ENCODE results near the gene JAZF1. TPM values are rescaled to one million over a fixed set of nuclear protein-coding genes. Genes with fewer than 3 reads are reported as not detected.

JAZF1 gene
- total RNA-seq (31.9 TPM), polyA plus RNA-seq (30.7 TPM)

DNA sequence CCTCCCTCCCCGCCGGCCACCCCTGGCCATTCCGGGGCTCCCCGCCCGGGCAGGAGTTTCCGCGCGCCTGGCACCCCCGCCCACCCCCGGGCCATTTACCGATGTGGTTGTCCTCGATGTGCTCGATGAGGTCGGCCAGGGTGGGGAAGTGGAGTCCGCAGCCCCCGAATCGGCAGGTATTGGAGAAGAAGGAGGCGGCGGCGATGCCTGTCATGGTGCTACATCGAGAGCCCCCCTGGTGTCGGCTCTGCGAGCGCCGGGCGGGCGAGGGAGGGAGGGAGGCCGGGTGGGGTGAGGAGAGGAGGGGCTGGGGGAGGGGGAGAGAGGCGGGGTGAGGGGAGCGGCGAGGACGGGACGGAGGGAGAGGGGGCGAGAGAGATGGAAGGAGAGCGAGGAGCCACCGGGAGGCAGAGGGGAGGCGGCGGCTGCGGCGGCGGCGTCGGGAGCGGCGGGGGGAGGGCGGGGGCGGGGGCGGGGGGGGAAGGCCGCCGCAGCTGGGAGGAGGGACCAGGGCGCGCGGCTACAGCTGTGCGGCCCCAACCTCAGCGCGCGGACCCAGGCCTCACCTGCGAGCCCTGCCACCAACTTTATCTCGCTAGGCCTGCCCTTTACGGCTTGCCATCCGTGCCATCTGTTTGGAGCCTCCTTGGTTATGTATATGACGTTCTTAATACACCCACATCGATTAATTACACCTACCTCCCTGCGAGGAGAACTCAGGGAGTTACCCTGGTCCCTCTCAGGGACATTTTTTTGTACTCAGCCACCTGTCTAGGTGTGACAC is at the start of gene JAZF1:
Gene JAZF1, minus strand, starts transcription at position 432 of the 784 bp plus-strand sequence.
- Histone ChIP-seq H3K27ac (ENCODE audit: low read depth) (peak within 1 kb of the TSS; percentile 27), H3K4me1 (ENCODE audit: insufficient read depth) (no peaks in the 10 kb centered on the region), H3K36me3 (ENCODE audit: insufficient read depth) (no peaks in the 10 kb centered on the region), H3K4me3 (ENCODE audit: low read depth, low read length) (peak within 1 kb of the TSS; percentile 100)
- peak; percentile 29 for DNase-seq (ENCODE audit: extremely low spot score)
- WGBS = 1% methylated on average over 52 of the region's 64 CpGs

DNA sequence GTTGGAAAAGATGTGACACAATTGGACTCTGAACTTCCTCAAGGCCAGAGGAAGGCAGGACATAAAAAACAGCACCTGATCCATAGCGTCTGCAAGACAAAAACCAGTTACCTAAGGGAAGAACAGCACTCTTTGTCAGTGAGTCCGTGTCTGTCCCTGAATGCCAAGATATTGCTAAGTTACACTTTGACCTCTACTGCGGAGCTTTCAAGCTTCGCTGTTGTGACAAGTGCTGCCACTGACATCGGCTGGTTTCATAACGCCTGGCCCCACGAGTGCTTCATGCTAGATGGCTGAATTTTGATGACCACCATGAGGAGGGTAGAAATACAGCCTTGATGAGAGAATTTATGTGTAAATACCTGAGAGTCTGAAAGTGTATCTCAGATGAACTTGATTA is 49.7 kb upstream of the JAZF1 start:
- Histone ChIP-seq H3K36me3 (ENCODE audit: insufficient read depth) (no peaks in the 10 kb centered on the region), H3K27ac (ENCODE audit: low read depth) (no peak overlapping the region), H3K4me1 (ENCODE audit: insufficient read depth) (no peaks in the 10 kb centered on the region), H3K4me3 (ENCODE audit: low read depth, low read length) (no peak overlapping the region)
- no peak for DNase-seq (ENCODE audit: extremely low spot score)
- 95% methylated on average over 7 of the region's 7 CpGs for WGBS

DNA sequence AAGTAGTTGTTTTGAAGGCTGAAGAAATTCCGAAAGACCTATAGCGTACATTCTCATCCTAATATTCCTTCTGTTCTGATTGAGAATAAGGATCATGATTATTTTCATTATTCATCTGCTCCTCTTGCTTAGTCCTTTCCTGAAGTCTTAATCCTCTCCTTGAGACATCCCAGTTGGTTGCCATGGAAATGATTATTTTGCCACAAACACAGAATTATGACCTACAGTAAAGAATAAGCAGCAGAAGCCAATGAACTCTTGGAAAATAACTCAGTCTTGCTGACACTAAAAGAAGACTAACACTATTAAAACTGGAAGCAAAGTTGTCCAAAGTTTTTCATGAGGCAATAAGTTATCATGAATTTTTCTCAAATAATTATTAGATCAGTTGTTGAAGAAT is 47.8 kb upstream of the JAZF1 start:
- H3K4me3 ChIP-seq (ENCODE audit: low read depth, low read length) = no peak overlapping the region
- no peak for DNase-seq (ENCODE audit: extremely low spot score)
- no peaks in the 10 kb centered on the region for H3K36me3 ChIP-seq (ENCODE audit: insufficient read depth)
- 32% methylated on average over 2 of the region's 2 CpGs for WGBS
- no peak overlapping the region for H3K27ac ChIP-seq (ENCODE audit: low read depth)
- no peaks in the 10 kb centered on the region for H3K4me1 ChIP-seq (ENCODE audit: insufficient read depth)

DNA sequence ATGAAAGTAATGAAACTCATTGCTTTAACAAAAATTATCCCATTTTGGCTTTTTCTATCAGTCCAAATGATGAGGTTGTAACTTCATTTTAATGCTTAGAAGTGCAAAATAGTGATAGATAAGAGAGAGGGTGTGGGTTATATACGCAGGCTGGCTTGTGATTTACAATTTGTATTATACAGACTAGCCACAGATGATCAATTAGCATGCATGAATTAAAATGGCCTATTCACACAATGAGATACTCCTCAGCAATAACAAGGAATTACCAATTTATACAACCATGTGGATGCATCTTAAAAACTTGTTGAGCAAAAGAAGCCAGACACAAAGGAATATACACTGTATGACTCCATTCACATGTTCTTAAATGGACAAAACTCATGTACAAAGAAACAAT is 45.4 kb upstream of the JAZF1 start:
- no peak for DNase-seq (ENCODE audit: extremely low spot score)
- Histone ChIP-seq H3K4me1 (ENCODE audit: insufficient read depth) (no peaks in the 10 kb centered on the region), H3K36me3 (ENCODE audit: insufficient read depth) (peaks cover 1% of the 10 kb centered on the region), H3K4me3 (ENCODE audit: low read depth, low read length) (no peak overlapping the region), H3K27ac (ENCODE audit: low read depth) (no peak overlapping the region)
- WGBS = 97% methylated on average over 1 of the region's 1 CpG

DNA sequence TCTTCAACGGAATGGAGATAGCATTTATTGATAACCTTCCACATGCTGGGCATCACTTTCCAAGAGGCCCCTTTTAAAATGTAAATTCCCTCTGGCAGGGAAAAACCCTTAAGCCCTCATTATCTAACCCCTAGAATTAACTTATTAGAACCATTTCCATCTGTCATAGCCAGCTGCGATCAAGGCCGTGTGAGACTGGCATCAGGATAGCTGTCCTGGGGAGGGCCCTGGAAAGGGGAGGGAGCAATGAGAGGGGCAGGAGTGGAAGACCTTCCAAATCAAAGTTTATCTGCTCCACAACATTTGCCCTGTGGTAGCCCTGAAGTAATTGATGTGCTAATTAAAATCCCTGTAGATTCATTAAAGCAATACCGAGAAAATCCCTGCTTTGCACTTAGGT is 45.0 kb upstream of the JAZF1 start:
- no peaks in the 10 kb centered on the region for H3K4me1 ChIP-seq (ENCODE audit: insufficient read depth)
- H3K4me3 ChIP-seq (ENCODE audit: low read depth, low read length) = no peak overlapping the region
- peaks cover 1% of the 10 kb centered on the region for H3K36me3 ChIP-seq (ENCODE audit: insufficient read depth)
- WGBS = 74% methylated on average over 4 of the region's 4 CpGs
- no peak for DNase-seq (ENCODE audit: extremely low spot score)
- no peak overlapping the region for H3K27ac ChIP-seq (ENCODE audit: low read depth)

DNA sequence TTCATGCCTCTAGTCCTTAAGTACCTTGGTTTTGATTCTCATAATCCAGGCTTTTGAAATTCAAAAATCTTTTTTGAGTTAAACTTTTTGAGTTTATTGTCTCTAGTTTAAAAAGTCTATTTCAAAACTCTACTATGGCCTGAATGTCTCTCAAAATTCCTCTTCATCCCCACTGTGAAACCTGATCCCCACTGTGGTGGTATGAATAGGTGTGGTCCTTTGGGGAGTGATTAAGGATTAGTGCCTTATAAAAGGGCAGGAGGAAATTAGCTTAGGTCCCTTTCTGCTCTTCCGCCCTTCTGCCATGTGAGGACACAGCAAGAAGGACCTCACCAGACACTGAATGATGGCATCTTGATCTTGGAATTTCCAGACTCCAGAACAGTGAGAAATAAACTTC is 44.1 kb upstream of the JAZF1 start:
- Histone ChIP-seq H3K27ac (ENCODE audit: low read depth) (no peak overlapping the region), H3K4me3 (ENCODE audit: low read depth, low read length) (no peak overlapping the region), H3K4me1 (ENCODE audit: insufficient read depth) (no peaks in the 10 kb centered on the region), H3K36me3 (ENCODE audit: insufficient read depth) (peaks cover 1% of the 10 kb centered on the region)
- DNase-seq (ENCODE audit: extremely low spot score) = no peak
- WGBS = 95% methylated on average over 1 of the region's 1 CpG

DNA sequence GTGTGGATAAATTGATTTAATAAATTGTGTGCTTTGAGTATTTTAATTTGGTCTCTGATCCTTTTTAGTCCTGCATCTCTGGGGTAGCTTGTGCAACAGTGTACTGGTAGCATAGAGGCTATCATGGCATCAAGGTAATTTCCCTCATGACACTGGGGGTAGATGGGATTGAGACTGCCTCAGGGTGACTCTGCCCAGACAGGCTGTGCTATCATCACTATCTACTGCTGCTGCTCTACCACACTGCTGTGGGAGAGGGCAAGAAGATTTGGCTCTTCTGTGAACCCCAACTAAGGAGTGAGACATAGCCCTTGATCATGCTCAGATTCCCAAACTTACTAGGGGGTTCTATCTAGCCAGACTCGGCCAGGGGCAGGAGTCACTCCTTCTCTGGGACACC is 43.6 kb upstream of the JAZF1 start:
- Histone ChIP-seq H3K4me1 (ENCODE audit: insufficient read depth) (no peaks in the 10 kb centered on the region), H3K4me3 (ENCODE audit: low read depth, low read length) (no peak overlapping the region), H3K36me3 (ENCODE audit: insufficient read depth) (peaks cover 1% of the 10 kb centered on the region), H3K27ac (ENCODE audit: low read depth) (no peak overlapping the region)
- DNase-seq (ENCODE audit: extremely low spot score) = no peak
- WGBS = 77% methylated on average over 1 of the region's 1 CpG

DNA sequence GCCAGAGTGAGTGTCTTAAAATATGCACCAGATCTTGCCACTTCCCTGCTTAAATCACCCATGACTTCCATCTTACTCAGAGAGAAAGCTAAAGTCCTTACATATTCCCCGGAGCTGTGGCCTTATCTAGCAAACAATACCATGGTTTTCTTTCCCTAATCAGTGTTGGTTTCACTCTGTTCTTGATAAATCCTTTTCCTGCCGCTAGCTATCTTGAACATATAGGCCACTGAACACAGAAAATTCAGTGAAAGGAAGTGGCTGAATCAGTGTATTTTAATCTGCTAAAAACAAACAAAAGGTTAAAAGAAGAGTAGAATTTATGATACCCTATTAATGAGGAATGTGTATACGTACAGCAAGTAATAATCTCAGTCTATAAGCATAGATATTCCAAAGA is 42.0 kb upstream of the JAZF1 start:
- DNase-seq (ENCODE audit: extremely low spot score) = no peak
- no peaks in the 10 kb centered on the region for H3K4me1 ChIP-seq (ENCODE audit: insufficient read depth)
- H3K4me3 ChIP-seq (ENCODE audit: low read depth, low read length) = no peak overlapping the region
- H3K36me3 ChIP-seq (ENCODE audit: insufficient read depth) = peaks cover 1% of the 10 kb centered on the region
- H3K27ac ChIP-seq (ENCODE audit: low read depth) = no peak overlapping the region
- 55% methylated on average over 3 of the region's 3 CpGs for WGBS

DNA sequence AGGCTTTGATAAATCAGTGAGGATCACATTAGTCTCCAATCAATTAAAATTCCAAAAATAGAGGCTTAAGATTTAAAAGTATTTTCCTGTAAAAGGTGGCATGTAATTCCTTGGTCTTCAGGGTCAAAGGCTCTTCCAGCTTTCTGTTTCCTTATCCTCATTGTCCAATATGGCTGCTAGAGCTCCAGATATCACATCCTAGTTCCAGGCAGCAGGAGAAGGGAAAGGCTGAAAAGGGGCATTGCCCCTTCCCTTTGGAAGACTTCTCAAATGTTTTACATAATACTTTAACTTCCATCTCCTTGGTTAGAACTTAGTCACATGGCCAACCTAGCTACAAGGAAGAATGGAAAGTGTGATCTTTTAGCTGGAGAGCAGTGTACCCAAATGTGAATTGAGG is 39.2 kb upstream of the JAZF1 start:
- H3K4me1 ChIP-seq (ENCODE audit: insufficient read depth) = no peaks in the 10 kb centered on the region
- H3K4me3 ChIP-seq (ENCODE audit: low read depth, low read length) = no peak overlapping the region
- no peak for DNase-seq (ENCODE audit: extremely low spot score)
- H3K27ac ChIP-seq (ENCODE audit: low read depth) = no peak overlapping the region
- peaks cover 1% of the 10 kb centered on the region for H3K36me3 ChIP-seq (ENCODE audit: insufficient read depth)

DNA sequence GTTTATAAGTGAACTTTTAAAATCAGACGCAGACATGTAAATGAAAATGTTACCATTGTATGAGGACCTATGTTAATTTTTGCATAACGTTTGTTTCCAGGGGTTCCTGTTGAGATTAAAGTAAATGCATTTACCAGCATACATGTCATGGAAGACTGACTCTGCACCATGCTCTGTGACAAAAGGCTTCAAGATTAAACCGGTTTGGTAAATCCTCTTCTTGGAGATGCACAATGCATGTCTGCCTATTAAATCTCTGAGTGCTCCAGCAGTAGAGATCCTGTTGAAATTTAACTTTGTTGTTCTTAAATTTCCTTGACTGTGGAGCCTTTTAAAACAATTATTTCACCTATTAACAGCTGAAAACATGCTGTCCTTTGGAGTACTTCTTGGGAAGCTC is 36.5 kb upstream of the JAZF1 start:
- H3K27ac ChIP-seq (ENCODE audit: low read depth) = no peak overlapping the region
- DNase-seq (ENCODE audit: extremely low spot score) = no peak
- no peaks in the 10 kb centered on the region for H3K4me1 ChIP-seq (ENCODE audit: insufficient read depth)
- no peaks in the 10 kb centered on the region for H3K36me3 ChIP-seq (ENCODE audit: insufficient read depth)
- no peak overlapping the region for H3K4me3 ChIP-seq (ENCODE audit: low read depth, low read length)
- WGBS = 29% methylated on average over 3 of the region's 3 CpGs

DNA sequence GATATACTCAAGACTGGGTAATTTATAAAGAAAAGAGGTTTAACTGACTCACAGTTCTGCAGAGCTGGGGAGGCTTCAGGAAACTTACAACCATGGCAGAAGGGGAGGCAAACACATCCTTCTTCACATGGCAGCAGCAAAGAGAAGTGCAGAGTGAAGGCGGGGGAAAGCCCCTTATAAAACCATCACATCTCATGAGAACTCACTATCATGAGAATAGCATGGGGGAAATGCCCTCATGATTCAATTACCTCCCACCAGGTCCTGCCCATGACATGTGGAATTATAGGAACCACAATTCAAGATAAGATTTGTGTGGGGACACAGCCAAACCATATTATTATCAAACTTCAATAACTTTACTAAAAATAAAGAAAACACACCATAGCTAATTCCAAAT is 30.4 kb upstream of the JAZF1 start:
- WGBS = 82% methylated on average over 1 of the region's 1 CpG
- Histone ChIP-seq H3K4me1 (ENCODE audit: insufficient read depth) (no peaks in the 10 kb centered on the region), H3K36me3 (ENCODE audit: insufficient read depth) (no peaks in the 10 kb centered on the region), H3K4me3 (ENCODE audit: low read depth, low read length) (no peak overlapping the region), H3K27ac (ENCODE audit: low read depth) (no peak overlapping the region)
- no peak for DNase-seq (ENCODE audit: extremely low spot score)

DNA sequence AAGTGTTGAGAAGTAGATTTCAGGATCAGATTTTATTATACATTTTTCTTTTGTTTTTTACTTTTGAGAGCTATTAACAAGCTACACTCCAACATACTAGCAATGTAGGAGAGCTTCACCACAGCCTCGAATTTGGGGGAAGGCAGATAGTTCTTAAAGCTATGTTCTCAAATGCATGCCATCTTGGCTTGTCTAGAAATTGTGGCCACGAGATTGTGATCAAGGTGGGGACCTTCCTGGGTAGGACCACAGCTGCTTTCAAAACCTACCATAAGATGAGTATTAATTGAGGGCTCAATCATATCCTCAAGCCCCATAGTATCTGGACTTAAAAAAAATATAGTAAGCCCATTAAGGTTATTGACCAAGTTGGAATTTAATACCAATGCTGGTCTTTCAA is 27.9 kb upstream of the JAZF1 start:
- Histone ChIP-seq H3K27ac (ENCODE audit: low read depth) (no peak overlapping the region), H3K36me3 (ENCODE audit: insufficient read depth) (no peaks in the 10 kb centered on the region), H3K4me3 (ENCODE audit: low read depth, low read length) (no peak overlapping the region), H3K4me1 (ENCODE audit: insufficient read depth) (no peaks in the 10 kb centered on the region)
- WGBS = 84% methylated on average over 2 of the region's 2 CpGs
- DNase-seq (ENCODE audit: extremely low spot score) = no peak

DNA sequence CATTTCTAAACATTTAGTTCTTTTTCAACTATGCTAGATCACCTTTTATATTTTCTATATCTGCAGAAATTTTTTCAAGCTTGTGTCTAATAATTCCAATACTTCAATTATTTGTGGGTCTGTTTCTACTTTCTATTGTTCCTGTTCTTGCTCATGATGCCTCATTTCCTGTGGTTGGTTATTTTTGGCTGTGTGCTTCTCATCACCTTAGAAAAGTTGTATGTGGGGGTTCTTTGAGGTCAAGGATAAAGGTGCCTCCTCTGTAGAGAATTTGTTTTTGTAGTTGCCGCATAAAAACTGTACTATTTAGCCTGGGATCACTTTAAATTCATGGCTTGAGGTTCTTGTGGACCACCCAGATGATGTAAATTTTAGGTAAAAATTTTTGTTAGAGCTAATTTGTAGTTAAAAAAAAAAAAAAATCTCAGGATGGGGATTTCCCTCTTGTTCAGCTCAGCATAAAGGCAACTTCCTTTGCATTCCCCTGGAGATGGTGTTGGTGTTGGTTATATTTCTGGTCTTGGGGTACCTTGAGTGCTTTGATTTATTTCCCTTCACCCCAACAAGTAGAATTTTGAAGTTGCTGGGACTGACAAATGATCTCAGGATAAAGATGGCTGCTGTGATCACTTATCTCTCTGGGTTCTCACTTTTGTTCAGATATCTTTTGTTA is 27.0 kb upstream of the JAZF1 start:
- DNase-seq (ENCODE audit: extremely low spot score) = no peak
- WGBS = 94% methylated on average over 1 of the region's 1 CpG
- H3K27ac ChIP-seq (ENCODE audit: low read depth) = no peak overlapping the region
- H3K4me1 ChIP-seq (ENCODE audit: insufficient read depth) = no peaks in the 10 kb centered on the region
- H3K4me3 ChIP-seq (ENCODE audit: low read depth, low read length) = no peak overlapping the region
- no peaks in the 10 kb centered on the region for H3K36me3 ChIP-seq (ENCODE audit: insufficient read depth)

DNA sequence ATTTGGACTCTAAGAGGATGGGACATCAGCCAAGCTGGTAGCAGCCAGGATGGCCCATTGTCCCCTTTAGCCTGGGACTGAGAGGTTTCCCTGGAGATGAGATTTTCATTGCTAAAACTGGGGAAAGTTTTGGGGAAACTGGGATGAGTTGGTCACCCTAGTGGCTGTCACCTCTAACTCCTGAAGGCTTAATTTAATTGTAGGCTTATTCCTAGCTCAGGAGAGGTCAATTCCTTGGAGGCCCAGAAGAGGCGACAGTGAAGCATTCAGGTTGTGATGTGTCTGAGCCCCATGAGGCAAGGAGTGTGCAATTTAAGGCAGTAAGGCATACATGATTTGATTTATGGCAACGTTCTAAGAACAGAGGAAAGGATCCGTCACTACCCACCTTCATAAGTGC is 24.9 kb upstream of the JAZF1 start:
- WGBS = 86% methylated on average over 3 of the region's 3 CpGs
- H3K27ac ChIP-seq (ENCODE audit: low read depth) = no peak overlapping the region

More for the DNA sequence above, 24.9 kb upstream of the JAZF1 start:
- Histone ChIP-seq H3K4me1 (ENCODE audit: insufficient read depth) (no peaks in the 10 kb centered on the region), H3K36me3 (ENCODE audit: insufficient read depth) (no peaks in the 10 kb centered on the region), H3K4me3 (ENCODE audit: low read depth, low read length) (no peak overlapping the region)
- no peak for DNase-seq (ENCODE audit: extremely low spot score)
